GM12872 (cell line): ENCODE data around the gene EFNA5.

ENCODE experiments used
- TF ChIP-seq, protein P1 (sequence below): IDR thresholded peaks from 3 replicates; pipeline ENCODE4 v1.5.1; 2011; ENCODE audit warnings: low read depth, mild to moderate bottlenecking, low read length, moderate library complexity; ENCODE audit not compliant: insufficient read depth

The EFNA5 gene

GRCh38 chr5:107460789-107461188 lies 209.9 kb downstream of the EFNA5 start:
- TF ChIP-seq, protein P1, sequence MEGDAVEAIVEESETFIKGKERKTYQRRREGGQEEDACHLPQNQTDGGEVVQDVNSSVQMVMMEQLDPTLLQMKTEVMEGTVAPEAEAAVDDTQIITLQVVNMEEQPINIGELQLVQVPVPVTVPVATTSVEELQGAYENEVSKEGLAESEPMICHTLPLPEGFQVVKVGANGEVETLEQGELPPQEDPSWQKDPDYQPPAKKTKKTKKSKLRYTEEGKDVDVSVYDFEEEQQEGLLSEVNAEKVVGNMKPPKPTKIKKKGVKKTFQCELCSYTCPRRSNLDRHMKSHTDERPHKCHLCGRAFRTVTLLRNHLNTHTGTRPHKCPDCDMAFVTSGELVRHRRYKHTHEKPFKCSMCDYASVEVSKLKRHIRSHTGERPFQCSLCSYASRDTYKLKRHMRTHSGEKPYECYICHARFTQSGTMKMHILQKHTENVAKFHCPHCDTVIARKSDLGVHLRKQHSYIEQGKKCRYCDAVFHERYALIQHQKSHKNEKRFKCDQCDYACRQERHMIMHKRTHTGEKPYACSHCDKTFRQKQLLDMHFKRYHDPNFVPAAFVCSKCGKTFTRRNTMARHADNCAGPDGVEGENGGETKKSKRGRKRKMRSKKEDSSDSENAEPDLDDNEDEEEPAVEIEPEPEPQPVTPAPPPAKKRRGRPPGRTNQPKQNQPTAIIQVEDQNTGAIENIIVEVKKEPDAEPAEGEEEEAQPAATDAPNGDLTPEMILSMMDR = no peak

DNA sequence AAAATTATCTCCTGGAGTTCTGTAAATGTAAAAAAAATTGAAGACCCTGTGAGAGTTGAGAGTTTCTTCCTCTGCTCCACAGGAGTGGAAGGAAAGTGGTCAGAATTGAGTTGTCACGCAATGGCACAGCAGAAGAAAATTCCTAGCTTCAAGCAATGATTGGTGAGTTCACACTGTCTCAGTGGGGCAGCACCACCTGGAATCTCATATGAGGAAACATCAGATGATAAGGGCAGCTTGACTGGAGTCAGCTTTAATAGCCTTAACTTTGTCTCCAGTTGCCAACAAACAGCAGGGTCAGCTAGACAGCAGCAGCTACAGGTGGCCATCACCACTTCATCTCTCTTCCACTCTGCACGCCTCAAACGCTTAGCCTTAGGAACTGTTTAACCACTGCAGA lies 211.1 kb downstream of the EFNA5 start:
- TF ChIP-seq, protein P1 = no peak

- TF ChIP-seq, protein P1 = no peak
Observed at GRCh38 chr5:107458322-107458721, 212.4 kb downstream of the EFNA5 start.

DNA sequence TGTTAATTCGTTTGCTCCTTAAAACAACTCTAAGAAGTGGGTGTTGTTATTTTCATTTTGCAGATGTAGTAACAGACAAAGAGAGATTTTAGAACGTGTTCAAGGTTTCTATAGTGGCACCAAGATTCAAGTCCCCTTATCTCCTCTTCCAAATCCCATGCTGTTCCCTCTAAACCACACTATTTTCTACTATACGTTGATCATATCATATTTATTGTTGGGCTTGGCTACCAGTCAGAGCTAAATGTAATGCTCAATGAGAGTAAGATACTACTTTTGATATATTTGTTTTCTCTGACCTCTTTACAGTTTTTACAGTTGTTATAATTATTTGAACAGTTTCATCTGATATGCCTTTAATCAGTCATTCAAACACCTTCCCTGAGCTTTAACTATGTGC lies 212.9 kb downstream of the EFNA5 start:
- TF ChIP-seq, protein P1 = no peak

GRCh38 chr5:107457138-107457537 lies 213.6 kb downstream of the EFNA5 start:
- TF ChIP-seq, protein P1 = no peak

DNA sequence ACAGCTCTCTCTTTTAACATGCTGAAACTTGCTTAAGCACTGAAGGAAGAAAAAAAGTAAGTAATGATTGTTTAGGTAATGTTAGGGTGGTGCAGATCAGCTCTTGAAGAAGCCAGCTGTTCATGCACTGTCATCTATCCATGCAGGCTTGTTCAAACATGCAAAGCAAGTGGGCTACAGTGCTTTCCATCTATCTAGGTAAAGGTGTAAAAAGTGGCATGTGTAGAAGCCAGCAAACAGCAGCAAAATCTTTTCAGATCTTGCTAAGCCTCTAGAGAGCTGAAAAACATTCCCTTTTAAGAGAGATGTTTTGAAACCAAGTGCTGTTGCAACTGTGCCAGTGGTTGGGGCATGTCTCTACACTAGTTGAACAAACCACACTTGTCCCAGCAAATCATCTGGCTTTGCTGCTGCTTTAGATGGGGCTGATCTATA lies 214.4 kb downstream of the EFNA5 start:
- TF ChIP-seq, protein P1 = no peak

DNA sequence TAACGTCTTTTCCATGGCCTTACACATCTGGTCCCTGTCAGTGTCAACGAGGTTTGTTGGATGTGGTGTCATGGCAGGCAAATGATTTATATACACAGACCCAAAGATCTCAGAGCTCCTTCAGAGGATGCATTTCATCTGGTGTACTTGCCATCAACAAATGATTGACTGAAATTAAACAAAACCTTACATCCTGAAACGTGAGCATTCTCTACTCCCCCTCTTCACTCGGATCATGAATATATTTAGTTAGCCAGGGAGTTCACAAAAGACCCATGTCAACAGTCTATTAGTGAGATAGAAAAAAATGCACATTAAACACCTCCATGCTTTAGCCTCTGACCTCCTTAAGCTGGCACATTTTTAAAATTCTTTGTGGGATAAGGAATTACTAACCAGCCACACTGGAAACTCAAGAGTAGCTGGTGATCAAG lies 215.6 kb downstream of the EFNA5 start:
- TF ChIP-seq, protein P1 = no peak

- TF ChIP-seq, protein P1 = no peak
Observed at GRCh38 chr5:107451028-107451427, 219.7 kb downstream of the EFNA5 start.
